CD4-positive, alpha-beta T cell treated with Interleukin-10 for 1 hour (primary cell): ENCODE measurements around the gene PPP2R5E.
"Not testable (repeated sequence)": the region's sequence is repeated elsewhere in the genome, so short reads cannot be mapped to it uniquely, and the experiment has no call there.

ENCODE experiments used
- DNase-seq: peaks from one replicate; pipeline ENCODE4 v3.0.0-alpha.2; 2020

The PPP2R5E gene

DNA sequence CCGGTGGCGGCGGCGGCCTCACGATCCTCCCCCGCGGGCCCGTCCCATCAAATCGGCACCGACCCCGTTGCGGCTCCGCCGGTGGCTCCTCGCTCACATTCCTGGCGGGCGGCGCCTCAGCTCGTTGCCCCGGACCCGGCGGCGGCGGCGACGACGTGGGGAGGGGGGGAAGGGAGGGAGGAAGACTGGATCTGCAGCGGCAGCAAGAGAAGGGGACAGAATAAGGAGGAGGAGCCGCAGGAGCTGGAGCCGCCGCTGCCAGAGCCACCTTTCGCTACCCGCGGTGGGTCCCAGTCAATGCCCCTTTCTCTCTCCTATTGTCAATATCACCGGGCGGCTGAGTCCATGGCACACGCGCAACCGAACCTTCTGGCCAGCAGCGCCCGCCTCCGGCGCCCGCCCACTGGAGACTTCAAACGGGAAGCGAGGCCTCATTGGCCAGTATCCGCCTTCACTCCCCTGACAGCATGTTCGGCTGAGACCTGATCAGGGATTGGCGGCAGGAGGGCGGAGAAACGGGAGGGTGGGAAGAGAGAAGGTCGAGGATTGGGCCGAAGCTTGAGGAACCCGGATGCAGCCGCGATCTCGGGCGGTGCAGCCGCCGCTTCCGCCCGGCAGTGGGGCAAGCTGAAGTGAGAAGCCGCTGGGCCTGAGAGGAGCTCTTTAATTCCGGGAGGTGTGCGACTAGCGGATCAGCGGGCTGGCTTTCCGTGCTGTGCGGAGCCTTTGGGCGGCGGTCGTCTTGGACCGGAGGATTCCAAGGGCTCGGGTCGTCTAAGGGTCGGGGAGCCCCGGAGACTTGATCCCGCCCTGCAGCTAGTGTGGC lies at the start of gene PPP2R5E:
Gene PPP2R5E, minus strand, starts transcription at position 378 of the 826 bp plus-strand sequence. CDS start 3,692 bp downstream, outside the sequence.
- peak; percentile 99 for DNase-seq

DNA sequence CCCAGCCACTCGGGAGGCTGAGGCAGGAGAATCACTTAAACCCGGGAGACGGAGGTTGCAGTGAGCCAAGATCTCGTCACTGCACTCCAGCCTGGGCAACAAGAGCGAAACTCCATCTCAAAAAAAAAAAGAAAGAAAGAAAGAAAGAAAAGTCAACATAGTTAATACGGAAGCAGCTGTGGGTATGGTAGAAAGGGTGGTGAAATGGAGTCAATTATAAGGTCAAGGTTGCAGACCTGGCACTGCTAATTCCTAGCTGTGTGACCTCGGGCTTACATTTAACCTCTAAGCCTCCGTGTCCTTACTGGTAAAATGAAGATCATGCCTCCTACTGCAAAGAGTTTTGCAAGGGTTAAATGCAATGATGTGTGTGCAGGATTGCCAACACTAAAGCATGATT lies 39.9 kb upstream of the PPP2R5E start:
- not testable (repeated sequence) for DNase-seq

DNA sequence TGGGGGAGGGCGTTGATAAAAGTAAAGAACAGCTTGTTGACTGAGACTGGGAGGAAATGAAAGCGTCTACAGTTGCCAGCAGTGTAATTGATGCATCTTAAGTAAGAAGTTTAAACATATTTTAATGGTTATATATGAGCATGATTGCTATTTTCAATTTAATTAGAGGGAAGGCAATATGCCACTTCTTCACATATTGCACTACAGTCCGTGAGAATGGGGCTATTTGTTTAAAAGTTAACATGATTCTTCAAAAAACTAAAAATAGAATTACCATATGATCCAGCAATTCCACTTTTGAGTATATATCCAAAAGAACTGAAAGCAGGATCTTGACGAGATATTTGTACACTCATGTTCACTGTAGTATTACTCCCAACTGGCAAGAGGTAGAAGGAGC lies 38.3 kb upstream of the PPP2R5E start:
- no peak for DNase-seq

DNA sequence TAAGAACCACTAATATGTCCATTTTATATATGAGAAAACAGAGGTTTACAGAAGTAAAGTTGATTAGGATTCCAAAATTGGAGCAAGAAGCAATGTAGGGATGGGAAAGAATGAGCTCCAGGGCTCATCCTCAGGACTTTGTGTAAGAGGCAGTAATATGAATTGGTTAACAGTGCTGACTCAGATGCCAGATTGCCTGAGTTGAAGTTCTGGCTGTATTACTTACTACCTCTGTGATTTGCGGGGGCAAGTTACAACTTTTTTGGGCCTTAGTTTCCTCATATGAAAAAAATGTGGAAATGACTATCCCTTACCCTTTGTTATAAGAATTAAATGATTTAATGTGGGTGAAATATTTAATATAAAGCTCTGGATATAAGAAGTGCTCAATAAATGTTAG lies 35.1 kb upstream of the PPP2R5E start:
- no peak for DNase-seq

DNA sequence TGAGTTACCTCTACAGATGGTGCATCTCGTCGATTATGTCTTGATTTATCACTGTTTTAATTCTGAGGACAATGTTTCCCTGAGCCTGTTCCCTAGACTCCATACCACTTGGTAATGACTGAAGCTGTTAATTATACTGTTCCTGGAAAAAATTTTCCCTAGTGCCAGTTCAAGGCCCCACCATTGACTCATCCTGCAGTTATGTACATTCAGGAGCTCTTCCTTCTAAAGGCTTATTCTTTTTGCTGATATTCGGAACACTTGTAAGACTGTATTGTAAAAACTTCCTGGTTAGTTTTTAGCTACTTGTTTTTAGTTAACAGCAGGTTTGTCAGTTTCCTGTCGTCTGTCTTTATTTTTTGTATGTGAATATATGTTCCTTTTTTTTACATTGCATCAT lies 30.4 kb upstream of the PPP2R5E start:
- DNase-seq = no peak

DNA sequence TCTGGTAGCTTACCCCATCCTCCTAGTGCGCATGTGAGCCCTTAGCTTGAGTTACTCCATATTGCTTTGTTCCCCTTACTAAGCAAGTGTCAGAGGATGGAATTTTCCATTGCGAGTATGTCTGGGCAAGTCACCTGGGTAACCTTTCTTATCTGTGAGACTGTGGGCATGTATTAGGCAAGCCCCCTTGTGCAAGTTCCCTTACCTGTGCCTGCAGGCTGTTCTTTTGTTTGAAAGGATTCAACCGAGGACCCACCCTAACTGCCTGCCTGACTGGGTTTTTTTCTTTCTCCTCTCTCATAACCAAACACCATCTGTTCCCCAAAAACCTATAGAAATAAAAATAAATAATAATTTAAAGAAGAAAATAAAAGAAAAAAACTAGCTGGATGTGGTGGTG lies 22.3 kb upstream of the PPP2R5E start:
- DNase-seq = no peak

DNA sequence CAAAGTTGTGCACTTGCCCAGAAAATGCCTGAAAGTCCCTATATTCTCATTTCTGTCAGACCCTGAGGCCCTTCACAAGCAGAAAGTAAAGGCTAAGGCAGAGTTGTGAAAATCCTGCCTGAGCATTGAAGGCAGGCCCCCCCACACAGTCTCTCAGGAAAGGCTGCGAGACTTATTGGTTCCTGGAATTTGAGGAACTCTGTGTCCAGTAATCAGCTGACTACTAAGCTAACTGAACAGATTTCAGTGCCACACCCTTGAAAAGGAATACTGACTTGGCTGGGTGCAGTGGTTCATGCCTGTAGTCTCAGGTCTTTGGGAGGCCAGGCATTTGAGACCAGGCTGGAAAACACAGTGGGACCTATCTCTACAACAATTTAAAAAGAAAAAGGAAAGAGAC lies 21.1 kb upstream of the PPP2R5E start:
- no peak for DNase-seq

DNA sequence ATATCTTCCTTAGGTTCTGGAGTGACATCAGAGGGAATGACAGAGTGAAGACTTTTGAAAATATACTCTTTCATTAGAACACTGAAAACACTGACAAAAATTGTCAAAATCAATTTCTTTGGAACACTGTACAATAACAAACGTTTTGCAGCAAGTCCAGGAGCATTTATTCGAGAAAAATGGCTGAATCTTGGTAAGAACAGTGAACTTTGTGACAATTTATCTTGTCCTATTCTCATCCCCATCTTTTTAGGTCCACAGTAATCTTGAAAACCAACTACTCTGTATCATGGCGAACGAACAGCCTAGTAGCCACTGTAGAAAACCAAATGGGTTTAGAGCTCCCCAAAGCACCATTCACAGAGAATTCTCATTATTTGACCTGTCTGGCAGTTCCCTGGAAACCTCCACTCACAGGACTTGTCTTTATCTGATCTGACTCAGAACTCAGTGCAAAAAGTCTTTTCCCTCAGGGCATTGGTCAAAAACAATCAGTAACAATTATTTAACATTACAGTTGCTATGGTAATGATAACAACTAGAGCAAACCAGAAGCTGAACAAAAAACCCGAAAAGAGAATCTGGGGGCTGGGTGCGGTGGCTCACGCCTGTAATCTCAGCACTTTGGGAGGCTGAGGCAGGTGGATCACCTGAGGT lies 20.3 kb upstream of the PPP2R5E start:
- DNase-seq = no peak

- no peak for DNase-seq
Observed at GRCh38 chr14:63562405-63562804, 19.2 kb upstream of the PPP2R5E start.

- no peak for DNase-seq
Observed at GRCh38 chr14:63555572-63555971, 12.4 kb upstream of the PPP2R5E start.

DNA sequence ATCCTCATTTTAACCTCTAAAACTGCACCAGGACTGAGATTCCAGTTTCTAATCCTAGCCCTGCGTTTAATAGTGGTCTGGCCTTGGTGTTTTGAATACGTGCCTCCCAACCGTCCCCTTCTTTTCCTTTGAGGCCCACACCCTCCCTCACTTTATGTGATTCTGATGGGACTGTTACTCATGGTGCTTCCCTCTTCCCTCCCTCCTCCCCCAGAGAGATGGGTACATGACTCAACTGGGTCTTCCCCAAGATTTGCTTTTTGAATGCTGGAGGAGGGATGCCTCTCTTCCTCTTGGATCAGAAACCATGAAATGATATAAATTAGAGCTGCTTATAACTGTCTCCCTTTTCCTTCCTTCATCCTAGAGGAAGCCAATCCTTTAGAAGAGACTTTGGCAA lies 8.2 kb upstream of the PPP2R5E start:
- DNase-seq = no peak

GRCh38 chr14:63547798-63548335 lies 4.7 kb upstream of the PPP2R5E start:
- DNase-seq = no peak

GRCh38 chr14:63545431-63545830 lies 2.3 kb upstream of the PPP2R5E start:
- DNase-seq = no peak

DNA sequence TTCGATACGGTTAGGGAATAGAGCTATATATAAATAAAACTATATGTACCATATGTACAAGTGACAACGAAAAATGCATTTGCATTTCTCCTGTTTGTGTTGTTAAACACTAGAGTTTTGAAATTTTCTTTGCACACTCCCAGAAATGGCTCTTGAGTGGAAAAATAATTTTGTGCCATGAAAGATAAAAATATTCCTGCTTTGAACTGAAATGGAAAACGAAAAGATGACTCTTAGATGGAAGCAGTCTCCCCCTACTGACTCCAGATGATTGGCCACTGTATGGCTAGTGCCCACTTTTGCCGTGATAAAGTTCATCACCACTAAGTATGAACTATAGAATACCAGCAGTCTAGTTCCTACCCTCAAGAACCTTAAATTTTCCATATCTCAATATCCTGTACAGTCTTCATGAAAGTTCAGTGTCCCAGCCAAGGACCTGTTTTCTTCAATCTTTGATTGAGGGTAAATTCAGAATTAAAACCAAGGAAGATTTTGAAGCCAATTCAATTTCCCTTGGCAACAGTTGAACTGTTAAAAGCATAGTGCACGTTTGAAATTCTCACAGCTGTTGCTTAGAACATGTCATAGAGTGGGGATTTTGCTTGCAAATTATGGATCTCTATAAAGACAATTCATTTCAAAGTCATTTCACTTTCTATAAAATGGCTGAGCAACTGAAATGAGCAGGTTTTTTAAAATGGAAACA lies 1.6 kb upstream of the PPP2R5E start:
- no peak for DNase-seq

GRCh38 chr14:63543826-63544406 lies 739 bp upstream of the PPP2R5E start:
- no peak for DNase-seq

DNA sequence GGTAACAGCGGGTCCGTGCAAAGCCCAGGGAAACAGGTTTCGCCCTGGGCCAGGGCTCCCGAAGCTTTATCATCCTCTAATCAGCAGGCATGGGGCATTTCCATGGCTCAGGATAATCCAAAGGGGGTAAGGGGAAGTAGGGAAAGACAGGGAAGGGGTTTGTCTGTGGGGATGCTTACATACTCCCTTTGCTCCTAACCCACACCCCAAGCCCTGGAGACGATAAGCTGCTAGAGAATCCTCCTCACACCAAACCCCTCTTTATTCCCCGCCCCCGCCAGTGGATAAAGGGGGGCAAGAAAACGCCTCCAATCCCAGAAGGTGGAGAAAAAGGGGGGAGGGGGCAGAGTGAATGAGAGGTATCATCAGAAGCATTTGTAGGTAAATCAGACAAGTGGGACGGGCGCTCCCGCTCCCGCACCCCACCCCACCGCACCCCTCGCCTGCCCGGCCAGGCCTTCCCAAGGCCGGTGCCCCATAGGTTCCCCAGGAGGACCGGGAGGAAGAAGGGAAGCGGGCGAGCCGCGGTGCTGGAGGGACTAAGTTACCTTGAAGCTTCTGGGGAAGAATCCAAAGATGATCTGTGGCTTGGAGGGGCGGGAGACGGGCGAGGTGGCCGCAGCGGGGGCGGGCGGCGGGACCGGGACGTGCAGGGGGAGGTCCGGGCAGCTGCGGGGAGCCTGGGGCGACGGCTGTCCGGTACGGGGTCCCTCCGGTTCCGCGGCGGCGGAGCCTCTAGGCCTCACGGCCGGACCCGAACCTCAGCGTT lies 762 bp downstream of the PPP2R5E start:
- peak; percentile 6 for DNase-seq

GRCh38 chr14:63535918-63536317 lies 7.3 kb downstream of the PPP2R5E start:
- DNase-seq = no peak

DNA sequence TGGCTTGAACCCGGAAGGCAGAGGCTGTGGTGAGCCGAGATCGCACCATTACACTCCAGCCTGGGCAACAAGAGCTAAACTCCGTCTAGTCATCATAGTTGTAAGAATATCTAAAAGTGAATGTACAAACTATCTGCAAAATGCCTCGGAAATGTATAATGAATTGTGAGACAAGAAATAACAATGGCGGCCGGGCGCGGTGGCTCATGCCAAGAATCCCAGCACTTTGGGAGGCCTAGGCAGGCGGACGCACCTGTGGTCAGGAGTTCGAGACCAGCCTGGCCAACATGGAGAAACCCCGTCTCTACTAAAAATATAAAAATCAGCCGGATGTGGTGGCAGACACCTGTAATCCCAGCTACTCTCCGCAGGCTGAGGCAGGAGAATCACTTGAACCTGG lies 9.7 kb downstream of the PPP2R5E start:
- no peak for DNase-seq

DNA sequence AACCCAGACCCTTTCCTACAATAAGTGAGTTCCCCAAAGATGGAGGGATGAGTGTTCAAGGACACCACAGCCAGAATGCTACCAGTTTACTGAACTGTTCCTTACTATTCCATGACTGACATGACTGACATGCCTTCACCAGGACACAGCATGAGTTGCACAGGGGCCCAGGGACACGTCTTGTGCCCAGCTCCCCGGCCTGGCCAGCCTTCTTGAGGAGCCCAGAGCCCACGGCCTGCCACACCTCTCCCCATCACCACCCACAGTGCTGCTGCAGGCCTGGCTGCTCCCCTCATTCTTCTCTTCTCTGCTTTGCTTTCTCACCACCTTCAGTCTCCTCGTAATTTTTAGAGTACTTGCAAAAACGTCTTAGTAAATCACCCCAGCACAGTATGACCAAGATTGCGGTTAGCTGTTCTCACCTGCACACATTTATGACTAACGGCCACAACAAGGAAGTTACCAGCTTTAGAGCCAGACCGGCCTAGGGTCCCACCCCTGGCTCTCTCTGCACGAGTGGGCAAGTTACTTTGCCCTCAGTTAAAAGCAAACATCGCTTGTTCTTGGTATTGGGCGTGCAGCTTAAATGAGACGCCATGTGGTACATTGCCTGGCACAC lies 18.5 kb downstream of the PPP2R5E start:
- peak; percentile 23 for DNase-seq

GRCh38 chr14:63523735-63524426 lies 19.3 kb downstream of the PPP2R5E start:
- DNase-seq = no peak

DNA sequence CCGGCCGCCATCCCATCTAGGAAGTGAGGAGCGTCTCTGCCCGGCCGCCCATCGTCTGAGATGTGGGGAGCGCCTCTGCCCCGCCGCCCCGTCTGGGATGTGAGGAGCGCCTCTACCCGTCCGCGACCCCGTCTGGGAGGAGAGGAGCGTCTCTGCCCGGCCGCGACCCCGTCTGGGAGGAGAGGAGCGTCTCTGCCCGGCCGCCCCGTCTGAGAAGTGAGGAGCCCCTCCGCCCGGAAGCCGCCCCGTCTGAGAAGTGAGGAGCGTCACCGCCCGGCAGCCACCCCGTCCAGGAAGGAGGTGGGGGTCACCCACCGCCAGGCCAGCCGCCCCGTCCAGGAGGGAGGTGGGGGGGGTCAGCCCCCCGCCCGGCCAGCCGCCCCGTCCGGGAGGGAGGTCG lies 20.7 kb downstream of the PPP2R5E start:
- DNase-seq = not testable (repeated sequence)
